Neural crest cell (in vitro differentiated cells): ENCODE measurements around the gene TBL2. TPM values are rescaled to one million over a fixed set of nuclear protein-coding genes. Genes with fewer than 3 reads are reported as not detected.
"Not testable (repeated sequence)": the region's sequence is repeated elsewhere in the genome, so short reads cannot be mapped to it uniquely, and the experiment has no call there.

ENCODE experiments used
- DNase-seq: peaks from one replicate; pipeline ENCODE4 v3.0.0; 2021; ENCODE audit warnings: low read depth, mixed read lengths, low spot score
- H3K27ac Mint-ChIP-seq: one replicate; pipeline ENCODE4 v1.8.0; 2021; ENCODE audit warnings: mild to moderate bottlenecking, mixed read lengths; ENCODE audit not compliant: unreplicated experiment
- H3K27me3 Mint-ChIP-seq: 2 replicates; pipeline ENCODE4 v1.8.0; 2021; ENCODE audit warnings: low read depth, mild to moderate bottlenecking, mixed read lengths
- H3K36me3 Mint-ChIP-seq: 2 replicates; pipeline ENCODE4 v1.8.0; 2021; ENCODE audit warnings: low read depth, mild to moderate bottlenecking, mixed read lengths
- H3K4me1 Mint-ChIP-seq: 2 replicates; pipeline ENCODE4 v1.8.0; 2021; ENCODE audit warnings: mixed read lengths
- H3K4me3 Mint-ChIP-seq: one replicate; pipeline ENCODE4 v1.8.0; 2021; ENCODE audit warnings: mild to moderate bottlenecking, mixed read lengths
- H3K9me3 Mint-ChIP-seq: 2 replicates; pipeline ENCODE4 v1.8.0; 2021; ENCODE audit warnings: mixed read lengths
- CTCF ChIP-seq: fragments of 200-600 bp; sonication (generic); conservative IDR thresholded peaks from 2 replicates; pipeline ENCODE4 v1.5.0; 2021; ENCODE audit warnings: antibody characterized with exemption, mild to moderate bottlenecking
- total RNA-seq: library from RNA; stranded (reverse); gene quantifications from 2 replicates; pipeline ENCODE4 v1.2.1, GENCODE V29; 2021

TBL2 gene
- total RNA-seq, 1 donor from 2014 or later, result 45.6 TPM

GRCh38 chr7:73536479-73536878 lies 41.9 kb downstream of the TBL2 start:
- Mint-ChIP-seq H3K27ac (no peak overlapping the region), H3K4me3 (no peak overlapping the region), H3K27me3 (no peaks in the 10 kb centered on the region), H3K9me3 (no peaks in the 10 kb centered on the region), H3K36me3 (peaks cover 16% of the 10 kb centered on the region), H3K4me1 (no peaks in the 10 kb centered on the region)
- no peak for DNase-seq
- no peak for TF ChIP-seq CTCF

DNA sequence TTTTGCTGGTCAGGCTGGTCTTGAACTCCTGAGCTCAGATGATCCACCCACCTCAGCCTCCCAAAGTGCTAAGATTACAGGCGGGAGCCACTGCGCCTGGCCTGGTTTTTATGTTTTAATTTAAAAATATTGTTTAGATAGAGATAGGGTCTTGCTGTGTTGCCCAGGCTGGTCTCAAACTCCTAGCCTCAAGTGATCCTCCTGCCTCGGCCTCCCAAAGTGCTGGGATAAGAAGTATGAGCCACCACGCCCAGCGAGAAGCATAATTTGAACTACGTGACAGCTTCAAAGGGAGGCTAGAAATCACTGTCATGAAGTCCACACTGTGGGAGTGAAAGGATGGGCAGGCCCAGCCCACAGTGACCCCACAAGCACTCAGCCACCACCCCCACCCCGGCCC lies 42.5 kb downstream of the TBL2 start:
- not testable (repeated sequence) for DNase-seq, H3K27ac Mint-ChIP-seq, H3K27me3 Mint-ChIP-seq, H3K9me3 Mint-ChIP-seq, H3K4me1 Mint-ChIP-seq, H3K4me3 Mint-ChIP-seq
- H3K36me3 Mint-ChIP-seq, result peaks cover 13% of the 10 kb centered on the region

DNA sequence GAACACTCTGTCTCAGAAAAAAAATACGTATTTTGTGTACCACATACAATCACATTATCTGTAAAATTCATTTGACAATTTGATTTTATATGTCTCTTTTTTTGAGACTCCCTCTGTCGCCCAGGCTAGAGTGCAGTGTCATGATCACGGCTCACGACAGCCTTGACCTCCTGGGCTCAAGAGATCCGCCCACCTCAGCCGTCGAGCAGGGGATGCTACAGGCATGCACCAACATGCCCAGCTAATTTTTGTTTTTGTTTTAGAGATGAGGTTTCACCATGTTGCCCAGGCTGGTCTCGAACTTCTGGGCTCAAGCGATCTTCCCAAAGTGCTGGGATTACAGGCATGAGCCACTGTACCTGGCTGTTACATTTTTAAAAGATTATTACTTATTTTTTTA lies 44.6 kb downstream of the TBL2 start:
- peaks cover 16% of the 10 kb centered on the region for H3K36me3 Mint-ChIP-seq
- no peaks in the 10 kb centered on the region for H3K4me1 Mint-ChIP-seq

DNA sequence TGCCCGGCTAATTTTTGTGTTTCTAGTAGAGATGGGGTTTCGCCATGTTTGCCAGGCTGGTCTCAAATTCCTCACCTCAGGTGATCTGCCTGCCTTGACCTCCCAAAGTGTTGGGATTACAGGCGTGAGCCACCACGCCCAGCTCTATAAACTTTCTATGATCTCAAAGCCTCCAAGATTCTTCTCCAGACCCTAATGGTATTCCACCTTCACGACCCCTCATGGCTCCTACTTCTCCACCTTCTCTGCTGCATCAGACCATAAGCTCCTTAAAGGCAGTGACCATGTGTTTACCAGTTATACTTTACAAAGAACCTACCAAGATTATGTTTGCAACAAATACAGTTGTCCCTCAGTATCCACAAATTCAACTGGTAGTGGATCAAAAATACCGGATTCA lies 46.2 kb downstream of the TBL2 start:
- no peak for DNase-seq
- Mint-ChIP-seq H3K27ac (peak overlapping the region; percentile 16), H3K4me1 (peaks cover under 1% of the 10 kb centered on the region), H3K27me3 (no peaks in the 10 kb centered on the region), H3K36me3 (peaks cover 12% of the 10 kb centered on the region), H3K9me3 (no peaks in the 10 kb centered on the region), H3K4me3 (no peak overlapping the region)
- no peak for TF ChIP-seq CTCF

More for the DNA sequence above, 44.6 kb downstream of the TBL2 start:
- TF ChIP-seq CTCF, result no peak
- peak overlapping the region; percentile 27 for H3K27ac Mint-ChIP-seq
- H3K4me3 Mint-ChIP-seq, result no peak overlapping the region
- no peak for DNase-seq
- no peaks in the 10 kb centered on the region for H3K9me3 Mint-ChIP-seq
- H3K27me3 Mint-ChIP-seq, result no peaks in the 10 kb centered on the region

DNA sequence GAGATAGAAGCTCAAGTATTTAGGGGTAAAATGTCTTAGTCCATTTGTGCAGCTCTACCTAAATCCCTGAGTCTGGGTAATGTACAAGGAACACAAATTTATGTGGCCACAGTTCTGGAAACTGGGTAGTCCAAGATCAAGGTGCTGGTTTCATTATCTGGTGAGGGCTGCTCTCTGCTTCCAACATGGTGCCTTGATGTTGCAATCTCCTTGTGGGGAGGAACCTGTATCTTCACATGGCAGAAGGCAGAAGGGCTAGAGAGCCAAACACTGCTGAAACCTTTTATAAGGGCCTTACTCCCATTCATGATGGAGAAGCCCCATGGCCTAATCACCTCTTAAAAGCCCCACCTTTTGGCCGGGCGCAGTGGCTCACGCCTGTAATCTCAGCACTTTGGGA lies 47.6 kb downstream of the TBL2 start:
- Mint-ChIP-seq H3K4me3 (no peak overlapping the region), H3K9me3 (no peaks in the 10 kb centered on the region), H3K27me3 (no peaks in the 10 kb centered on the region), H3K36me3 (peaks cover 7% of the 10 kb centered on the region), H3K4me1 (peaks cover 5% of the 10 kb centered on the region), H3K27ac (no peak overlapping the region)
- DNase-seq, result no peak
- TF ChIP-seq CTCF, result no peak

DNA sequence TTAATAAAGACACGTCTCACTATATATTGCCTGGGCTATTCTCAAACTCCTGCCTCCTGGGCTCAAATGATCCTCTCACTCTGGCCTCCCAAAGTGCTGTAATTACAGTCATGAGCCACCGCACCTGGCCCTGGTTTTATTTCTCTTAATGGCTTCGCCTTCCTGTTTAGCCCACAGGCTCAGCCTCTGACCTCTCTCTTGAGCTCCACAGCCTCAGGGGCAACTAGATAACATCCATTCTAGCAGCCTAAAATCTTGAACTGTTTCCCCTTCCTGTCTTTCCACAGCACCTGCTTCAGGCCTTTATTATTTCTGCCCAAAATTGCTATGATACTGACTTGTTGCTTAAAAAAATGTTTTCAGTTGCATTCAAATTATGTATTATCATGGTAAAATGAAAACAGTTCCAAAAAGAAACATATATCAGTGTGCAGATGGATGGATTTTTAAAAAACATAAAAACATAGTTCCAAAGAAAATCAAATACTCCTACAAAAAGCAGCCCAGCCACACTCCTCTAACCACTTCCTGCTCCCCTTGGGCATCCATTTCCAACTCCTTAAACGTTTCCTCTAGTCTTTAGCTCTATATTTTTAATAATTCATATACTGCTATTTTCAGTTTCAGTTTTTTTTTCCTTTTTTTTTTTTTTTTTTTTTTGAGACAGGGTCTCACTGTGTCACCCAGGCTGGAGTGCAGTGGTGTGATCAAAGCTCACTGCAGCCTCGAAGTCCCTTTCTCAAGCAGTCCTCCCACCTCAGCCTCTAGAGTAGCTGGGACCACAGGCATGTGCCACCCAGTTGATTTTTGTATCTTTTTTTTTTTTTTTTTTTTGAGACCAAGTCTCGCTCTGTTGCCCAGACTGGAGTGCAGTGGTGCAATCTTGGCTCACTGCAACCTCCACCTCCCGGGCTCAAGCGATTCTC lies 51.2 kb downstream of the TBL2 start:
- peaks cover 21% of the 10 kb centered on the region for H3K4me1 Mint-ChIP-seq
- H3K36me3 Mint-ChIP-seq, result peaks cover 4% of the 10 kb centered on the region
- H3K27me3 Mint-ChIP-seq, result no peaks in the 10 kb centered on the region
- peak overlapping the region; percentile 38 for H3K4me3 Mint-ChIP-seq
- H3K27ac Mint-ChIP-seq, result no peak overlapping the region
- DNase-seq, result no peak
- no peak for TF ChIP-seq CTCF
- no peaks in the 10 kb centered on the region for H3K9me3 Mint-ChIP-seq

GRCh38 chr7:73526158-73526494 lies 52.3 kb downstream of the TBL2 start:
- not testable (repeated sequence) for H3K4me3 Mint-ChIP-seq, DNase-seq
- peaks cover 23% of the 10 kb centered on the region for H3K4me1 Mint-ChIP-seq

More at GRCh38 chr7:73526158-73526494, 52.3 kb downstream of the TBL2 start:
- not testable (repeated sequence) for H3K9me3 Mint-ChIP-seq, H3K27ac Mint-ChIP-seq, H3K36me3 Mint-ChIP-seq, H3K27me3 Mint-ChIP-seq
